SK-N-MC (cell line): ENCODE results near the gene KCTD6.

Experiments
- EZH2 ChIP-seq: fragments of 200-600 bp; sonication (generic); IDR thresholded peaks from one replicate; pipeline ENCODE4 v1.6.1; 2017; ENCODE audit warnings: antibody characterized with exemption
- POLR2AphosphoS5 ChIP-seq: IDR thresholded peaks from 2 replicates; pipeline ENCODE4 v1.6.1; 2012; ENCODE audit warnings: mild to moderate bottlenecking, low read depth, low read length, borderline replicate concordance

DNA sequence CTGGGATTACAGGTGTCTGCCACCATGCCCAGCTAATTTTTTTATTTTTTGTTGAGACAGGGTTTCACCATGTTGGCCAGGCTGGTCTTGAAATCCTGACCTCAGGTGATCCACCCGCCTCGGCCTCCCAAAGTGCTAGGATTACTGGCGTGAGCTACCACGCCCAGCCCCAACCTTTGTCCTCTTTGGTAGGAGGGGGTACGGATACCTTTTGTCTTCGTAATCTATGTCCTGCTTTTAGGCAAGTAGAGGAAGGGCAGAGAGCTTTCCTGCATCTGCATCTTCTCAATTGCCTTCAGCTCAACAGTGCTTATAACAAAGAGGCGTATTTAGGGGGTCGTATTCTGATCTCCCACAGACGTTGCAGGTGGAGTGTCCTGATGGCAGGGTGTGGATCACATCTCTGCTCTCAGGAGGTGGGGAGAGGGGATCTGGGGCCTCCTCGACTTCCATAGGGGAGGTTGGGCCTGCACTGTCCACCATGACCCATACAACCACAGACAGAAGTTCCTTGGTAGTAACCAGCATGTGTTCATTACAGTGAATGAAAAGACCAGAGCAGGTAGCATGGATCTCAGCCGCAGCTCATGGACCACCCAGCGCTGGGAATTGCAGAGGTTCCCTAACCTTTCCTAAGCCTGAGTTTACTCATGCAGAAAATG is 21.4 kb upstream of the KCTD6 start:
- TF ChIP-seq POLR2AphosphoS5, result no peak
- no peak for TF ChIP-seq EZH2
